Cardiac muscle cell (in vitro differentiated cells and primary cell): ENCODE data around the gene TNS1. TPM values are rescaled to one million over a fixed set of nuclear protein-coding genes. Genes with fewer than 3 reads are reported as not detected.
A peak's percentile ranks its signal among the peaks of the same experiment; 100 is the strongest.

ENCODE experiments used
- DNase-seq, 2 donors: peaks; one replicate each; pipeline versions ENCODE4 v3.0.0 to v3.0.0-alpha.2; 2010 to 2017; ENCODE audit warnings: low read depth in 1 of 2, low spot score in 1 of 2
- H3K27ac ChIP-seq: fragments of 200-600 bp; sonication (generic); 2 replicates; pipeline ENCODE4 v1.5.1; 2016
- H3K27me3 ChIP-seq: fragments of 200-600 bp; sonication (generic); 2 replicates; pipeline ENCODE4 v1.6.0; 2016; ENCODE audit warnings: control low read depth
- H3K36me3 ChIP-seq: fragments of 200-600 bp; sonication (generic); 2 replicates; pipeline ENCODE4 v1.5.1; 2016; ENCODE audit warnings: control low read depth
- H3K4me1 ChIP-seq: fragments of 200-600 bp; sonication (generic); 2 replicates; pipeline ENCODE4 v1.8.1; 2017; ENCODE audit warnings: low read depth, mild to moderate bottlenecking, mixed run types
- H3K4me3 ChIP-seq: fragments of 200-600 bp; sonication (generic); 2 replicates; pipeline ENCODE4 v1.5.1; 2016; ENCODE audit warnings: mild to moderate bottlenecking
- H3K9me3 ChIP-seq: fragments of 200-600 bp; sonication (generic); 2 replicates; pipeline ENCODE4 v1.5.1; 2017; ENCODE audit warnings: low read depth, mild to moderate bottlenecking, control low read depth
- polyA plus RNA-seq: library from polyadenylated mRNA; unstranded; fragments of >200 nt; fragmentation: Nextera tagmentation; extraction: Ambion mirVana; gene quantifications from 2 replicates; pipeline ENCODE4 v1.2.1, GENCODE V29; 2016
- total RNA-seq: library from RNA; depleted of rRNA; stranded (reverse); fragments of >200 nt; gene quantifications from 2 replicates; pipeline ENCODE4 v1.2.3, GENCODE V29; 2016
- TF ChIP-seq, protein P1 (sequence below): IDR thresholded peaks from 2 replicates; pipeline ENCODE4 v1.5.1; 2012; ENCODE audit warnings: low read depth, mild to moderate bottlenecking, low read length

The TNS1 gene
- total and polyA plus RNA-seq, 2 experiments from 2014 or later = 16.7 to 44.3 TPM

DNA sequence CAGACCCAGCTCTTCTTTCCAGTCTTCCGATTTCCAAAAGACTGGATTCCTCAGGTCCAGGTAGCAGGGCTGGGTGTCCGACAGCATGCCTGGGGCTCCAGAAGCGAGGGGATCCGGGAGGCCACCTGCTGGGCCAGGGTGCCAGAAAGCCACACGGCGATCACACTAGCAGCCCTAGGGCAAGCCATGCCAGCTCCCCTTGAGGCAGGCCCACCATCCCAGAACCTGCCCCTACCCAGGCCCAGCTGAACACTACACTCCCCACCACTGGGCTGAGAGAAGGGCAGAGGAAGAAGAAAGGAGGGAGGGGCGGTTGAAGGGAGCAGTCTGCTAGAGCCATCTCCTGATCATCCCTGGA lies 163.1 kb downstream of the TNS1 start:
- TF ChIP-seq, protein P1, sequence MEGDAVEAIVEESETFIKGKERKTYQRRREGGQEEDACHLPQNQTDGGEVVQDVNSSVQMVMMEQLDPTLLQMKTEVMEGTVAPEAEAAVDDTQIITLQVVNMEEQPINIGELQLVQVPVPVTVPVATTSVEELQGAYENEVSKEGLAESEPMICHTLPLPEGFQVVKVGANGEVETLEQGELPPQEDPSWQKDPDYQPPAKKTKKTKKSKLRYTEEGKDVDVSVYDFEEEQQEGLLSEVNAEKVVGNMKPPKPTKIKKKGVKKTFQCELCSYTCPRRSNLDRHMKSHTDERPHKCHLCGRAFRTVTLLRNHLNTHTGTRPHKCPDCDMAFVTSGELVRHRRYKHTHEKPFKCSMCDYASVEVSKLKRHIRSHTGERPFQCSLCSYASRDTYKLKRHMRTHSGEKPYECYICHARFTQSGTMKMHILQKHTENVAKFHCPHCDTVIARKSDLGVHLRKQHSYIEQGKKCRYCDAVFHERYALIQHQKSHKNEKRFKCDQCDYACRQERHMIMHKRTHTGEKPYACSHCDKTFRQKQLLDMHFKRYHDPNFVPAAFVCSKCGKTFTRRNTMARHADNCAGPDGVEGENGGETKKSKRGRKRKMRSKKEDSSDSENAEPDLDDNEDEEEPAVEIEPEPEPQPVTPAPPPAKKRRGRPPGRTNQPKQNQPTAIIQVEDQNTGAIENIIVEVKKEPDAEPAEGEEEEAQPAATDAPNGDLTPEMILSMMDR = no peak
- no peak for DNase-seq
- no peaks in the 10 kb centered on the region for H3K36me3 ChIP-seq
- H3K27me3 ChIP-seq = peaks cover 39% of the 10 kb centered on the region
- peaks cover 45% of the 10 kb centered on the region for H3K4me1 ChIP-seq
- H3K9me3 ChIP-seq = no peaks in the 10 kb centered on the region
- H3K4me3 ChIP-seq = no peak overlapping the region
- no peak overlapping the region for H3K27ac ChIP-seq

DNA sequence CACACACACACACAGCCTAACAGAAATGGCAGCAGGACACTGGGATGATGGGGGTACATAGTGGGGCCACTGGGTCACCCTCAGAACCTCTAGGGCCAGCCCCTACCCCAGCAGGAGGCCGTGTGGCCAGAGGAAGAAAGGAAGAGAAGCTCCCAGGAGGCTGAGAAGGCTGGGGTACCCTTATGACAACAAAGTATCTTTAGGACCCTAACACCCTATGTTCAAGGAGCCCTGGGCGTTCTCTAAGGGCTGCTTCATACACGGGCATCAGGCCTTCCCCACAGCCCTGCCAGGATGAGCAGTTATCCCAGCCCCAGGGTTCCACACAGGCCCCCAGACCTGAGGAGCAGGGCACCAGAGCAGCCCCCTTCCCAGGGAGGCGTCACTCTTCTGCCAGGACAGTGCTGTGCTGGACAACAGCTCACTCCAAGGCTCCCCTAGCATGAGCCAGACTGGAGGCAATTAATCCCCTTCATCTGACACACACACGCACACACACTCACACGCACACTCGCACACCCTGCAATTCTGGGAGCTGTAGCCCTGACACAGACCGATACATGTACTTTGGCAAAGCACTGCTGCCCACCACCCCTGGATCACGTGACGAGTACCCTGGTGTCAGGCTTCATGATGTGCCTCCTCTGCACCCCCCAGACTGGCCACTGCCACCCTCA lies 163.6 kb downstream of the TNS1 start:
- H3K4me3 ChIP-seq = no peak overlapping the region
- no peak overlapping the region for H3K27ac ChIP-seq
- H3K9me3 ChIP-seq = no peaks in the 10 kb centered on the region
- no peak for DNase-seq
- H3K36me3 ChIP-seq = no peaks in the 10 kb centered on the region
- TF ChIP-seq, protein P1 = no peak
- H3K4me1 ChIP-seq = peaks cover 44% of the 10 kb centered on the region
- H3K27me3 ChIP-seq = peaks cover 39% of the 10 kb centered on the region

DNA sequence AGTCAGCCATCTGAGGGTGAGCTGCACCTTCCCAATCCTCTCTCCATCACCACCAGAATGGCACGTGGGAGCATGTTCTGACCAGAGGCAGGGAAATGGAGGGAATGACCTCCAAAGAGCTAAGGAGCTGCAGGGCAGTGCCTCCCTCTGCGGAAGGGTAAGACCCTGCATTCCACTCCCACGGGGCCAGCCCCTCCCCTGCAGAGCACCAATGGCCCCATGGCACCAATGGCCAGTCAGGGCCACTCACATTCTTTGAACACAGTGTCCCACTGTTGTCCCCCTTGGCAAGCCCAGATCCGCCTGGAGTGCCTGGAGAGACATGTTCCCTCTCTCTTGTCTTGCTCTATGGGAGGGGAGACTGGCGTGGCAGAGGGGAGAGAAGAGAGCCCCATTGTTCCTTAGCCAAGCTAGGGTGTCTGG lies 164.4 kb downstream of the TNS1 start:
- H3K27ac ChIP-seq = no peak overlapping the region
- peaks cover 39% of the 10 kb centered on the region for H3K27me3 ChIP-seq
- DNase-seq = no peak
- H3K36me3 ChIP-seq = no peaks in the 10 kb centered on the region
- H3K4me3 ChIP-seq = no peak overlapping the region
- H3K9me3 ChIP-seq = no peaks in the 10 kb centered on the region
- peaks cover 37% of the 10 kb centered on the region for H3K4me1 ChIP-seq
- TF ChIP-seq, protein P1 = no peak

DNA sequence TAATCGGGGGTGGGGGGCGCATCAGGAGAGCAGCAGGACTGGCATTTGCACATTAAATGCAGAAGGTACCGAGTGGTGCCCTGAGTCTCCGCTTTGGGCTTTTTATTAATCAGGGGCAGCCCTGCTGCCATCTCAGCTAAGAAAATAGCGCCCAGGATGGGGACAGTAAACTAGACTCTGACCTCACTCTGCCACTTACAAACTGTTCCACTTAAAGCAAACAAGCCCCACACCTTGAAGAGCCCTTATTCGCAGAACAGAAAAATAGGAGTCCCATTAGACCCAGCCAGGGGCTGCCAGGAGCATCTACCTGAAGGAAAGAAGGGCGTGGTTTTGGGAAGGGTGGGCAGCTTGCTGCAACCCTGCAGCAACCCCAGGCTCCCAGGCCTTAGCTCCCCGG lies 165.3 kb downstream of the TNS1 start:
- TF ChIP-seq, protein P1 = no peak
- H3K9me3 ChIP-seq = no peaks in the 10 kb centered on the region
- peaks cover 45% of the 10 kb centered on the region for H3K27me3 ChIP-seq
- DNase-seq = no peak
- H3K36me3 ChIP-seq = no peaks in the 10 kb centered on the region
- H3K27ac ChIP-seq = no peak overlapping the region
- no peak overlapping the region for H3K4me3 ChIP-seq
- peaks cover 30% of the 10 kb centered on the region for H3K4me1 ChIP-seq

DNA sequence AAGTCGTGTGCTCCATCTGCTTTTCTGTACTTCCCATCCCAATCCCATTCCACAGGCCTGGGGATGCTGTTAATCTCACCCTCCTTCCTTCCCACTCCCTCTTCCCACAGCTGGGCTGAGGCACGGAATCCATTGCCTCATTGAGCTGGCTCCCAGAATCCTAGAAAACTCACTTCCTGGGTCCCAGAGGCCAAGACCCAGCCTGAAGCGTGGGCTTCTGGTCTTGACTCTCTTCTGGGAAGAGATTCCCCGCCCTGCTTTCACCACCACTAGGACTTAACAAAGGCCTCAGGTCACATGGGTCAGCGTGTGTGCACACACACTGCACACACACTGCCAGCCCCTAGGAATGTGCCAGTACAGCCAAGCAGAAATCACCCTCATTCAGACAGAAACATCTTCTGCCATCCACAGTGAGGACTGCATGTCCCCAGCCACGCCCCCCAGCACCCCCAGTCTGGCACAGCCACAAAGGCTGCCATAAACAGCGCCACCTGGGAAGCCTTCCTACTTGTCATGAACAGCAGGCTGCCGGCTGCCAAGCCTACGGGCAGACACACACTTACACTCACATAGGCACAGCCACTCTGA lies 165.8 kb downstream of the TNS1 start:
- peak in 1 of 2 donors; percentile 87 for DNase-seq
- no peaks in the 10 kb centered on the region for H3K9me3 ChIP-seq
- H3K27me3 ChIP-seq = peaks cover 48% of the 10 kb centered on the region
- peaks cover 24% of the 10 kb centered on the region for H3K4me1 ChIP-seq
- H3K27ac ChIP-seq = no peak overlapping the region
- TF ChIP-seq, protein P1 = peak; percentile 27
- no peak overlapping the region for H3K4me3 ChIP-seq
- H3K36me3 ChIP-seq = no peaks in the 10 kb centered on the region
